Breast epithelium (tissue), 3 donors: Measurements from ENCODE around the gene OXT.

Source experiments
- POLR2A ChIP-seq: fragments of 450-650 bp; IDR thresholded peaks from one replicate; pipeline ENCODE4 v1.6.1; 2016; ENCODE audit warnings: antibody characterized with exemption, mild to moderate bottlenecking, moderate library complexity
- TF ChIP-seq, protein P1 (sequence below), 3 donors: fragments of 450-650 bp; IDR thresholded peaks; one replicate each; pipeline ENCODE4 v1.5.1; 2016 to 2017; ENCODE audit warnings: antibody characterized with exemption in 3 of 3, mild to moderate bottlenecking in 3 of 3, moderate library complexity in 3 of 3

DNA sequence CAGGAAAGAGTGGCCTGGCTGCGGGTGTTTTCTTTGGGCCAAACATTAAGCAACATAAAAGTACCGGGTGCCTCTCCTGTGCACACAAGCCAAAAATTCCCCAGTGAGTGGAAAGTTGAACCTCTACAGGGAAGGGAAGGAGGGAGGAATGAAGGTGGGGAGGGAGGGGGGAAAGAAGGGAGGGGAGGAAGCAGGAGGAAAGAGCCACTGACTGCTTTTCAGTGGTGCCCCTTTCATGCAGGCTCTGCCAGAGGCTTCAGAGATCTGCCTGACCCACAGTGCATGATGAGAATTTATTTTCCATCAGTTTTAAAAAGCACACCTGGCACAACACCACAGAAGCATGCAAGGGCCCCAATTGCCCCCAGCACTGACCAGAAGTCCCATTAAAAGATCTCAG lies 40.6 kb downstream of the OXT start:
- TF ChIP-seq, protein P1, sequence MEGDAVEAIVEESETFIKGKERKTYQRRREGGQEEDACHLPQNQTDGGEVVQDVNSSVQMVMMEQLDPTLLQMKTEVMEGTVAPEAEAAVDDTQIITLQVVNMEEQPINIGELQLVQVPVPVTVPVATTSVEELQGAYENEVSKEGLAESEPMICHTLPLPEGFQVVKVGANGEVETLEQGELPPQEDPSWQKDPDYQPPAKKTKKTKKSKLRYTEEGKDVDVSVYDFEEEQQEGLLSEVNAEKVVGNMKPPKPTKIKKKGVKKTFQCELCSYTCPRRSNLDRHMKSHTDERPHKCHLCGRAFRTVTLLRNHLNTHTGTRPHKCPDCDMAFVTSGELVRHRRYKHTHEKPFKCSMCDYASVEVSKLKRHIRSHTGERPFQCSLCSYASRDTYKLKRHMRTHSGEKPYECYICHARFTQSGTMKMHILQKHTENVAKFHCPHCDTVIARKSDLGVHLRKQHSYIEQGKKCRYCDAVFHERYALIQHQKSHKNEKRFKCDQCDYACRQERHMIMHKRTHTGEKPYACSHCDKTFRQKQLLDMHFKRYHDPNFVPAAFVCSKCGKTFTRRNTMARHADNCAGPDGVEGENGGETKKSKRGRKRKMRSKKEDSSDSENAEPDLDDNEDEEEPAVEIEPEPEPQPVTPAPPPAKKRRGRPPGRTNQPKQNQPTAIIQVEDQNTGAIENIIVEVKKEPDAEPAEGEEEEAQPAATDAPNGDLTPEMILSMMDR (IDR thresholded peaks at IDR 0.05) = no peak
- TF ChIP-seq POLR2A = no peak
